GM19035 (cell line): Measurements from ENCODE around the gene TBATA.

ENCODE experiments used
- ATAC-seq: cut with Tn5 transposase; IDR thresholded peaks from one replicate; pipeline ENCODE4 v1.9.1; 2021; ENCODE audit not compliant: unreplicated experiment

TBATA gene, protein sequence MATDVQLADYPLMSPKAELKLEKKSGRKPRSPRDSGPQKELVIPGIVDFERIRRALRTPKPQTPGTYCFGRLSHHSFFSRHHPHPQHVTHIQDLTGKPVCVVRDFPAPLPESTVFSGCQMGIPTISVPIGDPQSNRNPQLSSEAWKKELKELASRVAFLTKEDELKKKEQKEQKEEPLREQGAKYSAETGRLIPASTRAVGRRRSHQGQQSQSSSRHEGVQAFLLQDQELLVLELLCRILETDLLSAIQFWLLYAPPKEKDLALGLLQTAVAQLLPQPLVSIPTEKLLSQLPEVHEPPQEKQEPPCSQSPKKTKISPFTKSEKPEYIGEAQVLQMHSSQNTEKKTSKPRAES

DNA sequence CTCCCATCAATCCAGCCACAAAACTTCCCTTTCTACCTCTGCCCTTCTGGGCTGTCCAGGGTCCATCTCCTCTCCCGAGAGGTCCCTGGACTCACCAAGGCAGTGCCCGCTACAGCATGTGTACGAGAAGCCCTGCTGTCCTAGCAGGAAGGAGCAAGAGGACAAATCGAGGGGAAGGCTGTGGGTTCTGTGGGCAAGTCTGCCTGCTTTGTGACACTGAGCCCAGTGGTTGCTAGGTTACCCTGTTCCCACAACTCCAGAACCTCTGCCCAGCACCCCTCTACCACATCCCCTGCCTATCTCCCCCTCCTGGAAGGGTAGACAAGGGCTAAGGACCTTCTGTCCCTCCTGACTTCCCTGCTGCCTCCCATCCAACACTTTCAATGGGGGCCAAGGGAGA lies at the start of gene TBATA:
Gene TBATA (minus strand): TSS at position 188 of the 400 bp plus-strand sequence. CDS start 1,998 bp downstream, outside the sequence.
- ATAC-seq = no peak

DNA sequence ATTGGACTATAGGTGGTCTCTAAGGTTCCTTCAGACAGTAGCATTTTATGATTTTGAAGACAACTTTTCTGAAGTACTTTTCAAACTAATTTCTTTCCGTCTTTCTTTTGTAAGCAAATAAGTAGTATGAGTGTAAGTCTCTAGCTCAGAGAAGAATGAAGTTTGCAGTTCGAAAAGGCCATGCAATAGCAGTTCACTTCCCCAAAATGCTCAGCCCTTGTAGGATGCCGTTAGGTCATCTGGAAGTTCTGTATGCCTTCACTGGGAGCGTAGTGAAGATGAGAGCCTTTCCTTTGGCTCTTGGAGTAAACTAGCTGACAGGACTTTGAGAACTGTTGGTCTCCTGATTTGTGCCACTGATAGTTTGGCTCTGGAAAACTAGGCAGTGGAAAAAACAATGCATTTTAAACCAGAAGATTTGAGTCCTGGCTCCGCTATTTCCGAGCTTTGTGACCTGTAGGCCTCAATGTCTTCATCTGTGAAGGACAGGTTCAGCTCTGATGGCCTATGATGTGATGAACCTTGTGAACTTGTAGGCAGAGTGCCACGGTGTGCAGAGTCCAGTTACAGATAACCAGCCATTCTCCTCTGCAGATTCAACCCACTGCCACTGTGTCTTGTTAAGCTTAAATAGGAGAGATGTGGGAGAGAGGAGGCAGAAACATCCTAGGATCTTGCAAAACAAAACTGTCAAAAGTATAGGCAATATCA lies 49.4 kb upstream of the TBATA start:
- ATAC-seq = no peak

DNA sequence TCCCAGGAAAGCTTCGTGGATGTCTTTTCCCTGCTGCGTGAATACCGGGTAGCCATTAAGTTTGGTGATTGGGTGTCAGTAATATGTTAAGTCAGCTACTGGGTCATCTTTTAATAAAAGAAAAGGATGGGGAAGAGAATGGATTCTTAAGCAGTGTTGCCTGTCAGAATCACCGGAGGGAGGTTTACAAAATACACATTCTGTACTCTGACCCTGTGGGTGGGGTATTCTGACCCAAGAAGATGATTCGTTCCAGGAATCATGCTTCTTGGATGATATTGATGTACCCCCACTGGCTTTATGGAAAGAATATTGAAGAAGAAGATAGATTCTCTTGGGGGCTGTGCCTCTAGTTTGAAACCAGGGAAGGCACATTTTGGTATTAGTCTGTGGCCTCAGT lies 48.8 kb upstream of the TBATA start:
- ATAC-seq = no peak

DNA sequence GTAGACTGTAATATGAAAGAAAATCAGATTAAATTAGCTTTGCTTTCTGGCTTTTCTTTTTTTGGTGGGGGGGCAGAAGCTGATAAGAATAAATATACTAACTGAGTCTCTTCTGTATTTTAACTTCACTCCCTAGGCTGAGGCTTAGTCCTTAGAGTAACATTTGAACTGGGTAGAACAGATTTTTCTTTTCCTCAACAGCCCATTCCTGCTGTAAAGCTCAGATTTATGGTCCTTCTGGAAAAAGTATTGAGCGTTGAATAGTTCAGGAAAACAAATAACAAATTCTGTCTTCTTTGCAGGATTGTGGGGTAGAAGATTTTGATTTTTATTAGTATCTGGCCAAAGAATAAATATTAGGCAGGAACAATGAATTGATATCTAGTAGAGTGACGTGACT lies 48.4 kb upstream of the TBATA start:
- no peak for ATAC-seq

DNA sequence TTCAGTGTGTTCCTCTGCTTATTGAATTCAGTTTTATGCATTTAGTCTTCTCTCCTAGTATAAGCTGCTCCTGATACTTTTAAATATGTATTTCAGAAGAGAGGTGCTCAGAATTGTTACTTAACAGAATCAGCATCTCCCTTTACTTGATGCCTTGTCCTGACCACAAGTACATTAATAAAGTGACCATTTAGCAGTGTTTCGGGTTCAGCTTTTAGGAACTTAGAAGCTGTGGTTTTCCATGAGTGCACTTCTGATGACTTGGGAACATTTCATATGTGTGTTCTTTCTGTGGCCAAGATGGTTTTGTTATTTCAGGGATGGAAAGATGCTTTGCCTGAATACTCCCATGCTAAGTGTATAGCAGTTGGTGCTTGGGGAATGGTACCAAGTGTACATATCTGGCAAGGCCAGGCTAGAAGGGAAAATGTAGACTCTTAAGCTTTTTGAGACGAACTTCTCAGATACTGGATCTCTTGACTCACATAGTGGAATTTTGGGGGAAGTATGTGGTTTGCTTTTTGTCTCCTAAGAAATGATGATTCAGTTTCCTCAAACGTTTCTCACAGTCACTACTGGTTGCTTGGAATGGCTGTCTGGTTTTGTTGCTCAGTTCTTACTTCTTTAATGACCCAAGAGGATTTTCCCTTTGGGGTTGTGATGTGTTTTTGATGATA lies 47.8 kb upstream of the TBATA start:
- ATAC-seq = no peak

DNA sequence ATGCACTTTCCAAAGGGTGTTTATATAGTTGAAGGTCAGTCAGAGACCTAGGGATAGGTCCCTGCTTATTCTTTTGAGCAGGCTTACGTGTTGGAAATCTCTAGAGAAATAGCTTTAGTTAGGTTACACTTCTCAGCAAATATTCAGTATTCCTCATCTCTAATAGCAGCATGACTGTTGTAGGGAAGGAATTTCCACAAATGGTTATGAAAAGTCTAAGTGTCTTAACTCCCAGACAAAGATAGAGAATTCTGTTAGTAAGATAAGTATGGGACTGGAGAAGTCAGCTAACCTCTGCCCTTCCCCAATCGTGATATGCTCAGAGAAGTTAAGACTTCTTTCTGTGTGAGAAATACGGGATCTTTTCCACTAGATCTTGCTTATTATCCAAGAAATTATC lies 47.0 kb upstream of the TBATA start:
- no peak for ATAC-seq

DNA sequence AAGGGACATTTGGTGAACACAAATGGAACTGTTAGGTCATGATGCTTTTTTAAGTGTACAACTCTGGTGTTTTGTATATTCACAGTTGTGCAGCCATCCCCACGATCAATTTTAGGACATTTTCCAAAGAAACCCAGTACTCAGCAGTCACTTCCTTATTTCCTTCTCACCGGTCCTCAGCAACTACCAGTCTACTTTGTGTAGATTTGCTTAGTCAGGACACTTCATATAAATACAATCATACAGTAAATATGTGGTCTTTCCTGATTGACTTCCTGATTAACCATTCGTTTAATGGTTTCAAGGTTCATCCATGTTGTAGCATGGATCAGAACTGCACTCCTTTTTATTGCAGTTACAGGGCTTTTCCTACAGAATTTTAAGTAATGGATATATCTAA lies 45.0 kb upstream of the TBATA start:
- ATAC-seq = no peak

DNA sequence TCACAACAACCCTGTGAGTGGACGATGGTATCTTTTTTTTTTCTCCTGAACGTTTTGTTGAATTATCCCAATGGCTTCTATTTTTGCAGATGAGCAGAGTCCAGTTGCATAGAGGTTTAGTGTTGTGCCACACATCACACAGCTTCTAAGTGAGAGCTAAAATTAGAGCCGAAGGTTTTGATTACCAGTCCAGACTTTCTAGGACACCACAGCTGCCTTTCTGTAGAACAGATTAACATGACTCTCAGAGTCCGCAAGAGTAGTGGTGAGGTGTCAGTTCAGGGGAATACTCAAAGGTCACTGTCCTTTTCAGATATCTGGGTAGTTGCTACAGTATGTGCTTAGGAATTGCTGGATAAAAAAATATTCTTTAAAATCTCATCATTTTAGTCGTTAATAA lies 44.4 kb upstream of the TBATA start:
- no peak for ATAC-seq

DNA sequence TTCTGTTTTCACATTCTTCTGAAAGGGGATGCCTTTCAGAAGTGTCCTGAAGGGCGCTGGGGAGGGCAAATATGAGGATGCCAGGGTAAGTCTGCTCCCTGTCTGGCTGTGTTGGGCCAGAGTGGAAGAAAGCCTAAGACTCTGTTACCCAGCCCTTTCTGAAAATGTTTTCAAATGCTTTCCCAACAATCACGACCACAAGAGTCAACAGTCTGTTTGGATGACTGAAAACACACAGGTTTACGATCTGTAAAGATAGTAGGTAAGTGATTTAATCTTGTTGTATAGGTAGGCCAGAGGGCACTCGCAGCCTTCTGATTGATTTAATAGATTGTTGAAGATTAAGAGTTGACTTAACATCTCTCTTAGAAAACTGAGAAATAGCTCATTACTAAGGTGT lies 43.7 kb upstream of the TBATA start:
- no peak for ATAC-seq

DNA sequence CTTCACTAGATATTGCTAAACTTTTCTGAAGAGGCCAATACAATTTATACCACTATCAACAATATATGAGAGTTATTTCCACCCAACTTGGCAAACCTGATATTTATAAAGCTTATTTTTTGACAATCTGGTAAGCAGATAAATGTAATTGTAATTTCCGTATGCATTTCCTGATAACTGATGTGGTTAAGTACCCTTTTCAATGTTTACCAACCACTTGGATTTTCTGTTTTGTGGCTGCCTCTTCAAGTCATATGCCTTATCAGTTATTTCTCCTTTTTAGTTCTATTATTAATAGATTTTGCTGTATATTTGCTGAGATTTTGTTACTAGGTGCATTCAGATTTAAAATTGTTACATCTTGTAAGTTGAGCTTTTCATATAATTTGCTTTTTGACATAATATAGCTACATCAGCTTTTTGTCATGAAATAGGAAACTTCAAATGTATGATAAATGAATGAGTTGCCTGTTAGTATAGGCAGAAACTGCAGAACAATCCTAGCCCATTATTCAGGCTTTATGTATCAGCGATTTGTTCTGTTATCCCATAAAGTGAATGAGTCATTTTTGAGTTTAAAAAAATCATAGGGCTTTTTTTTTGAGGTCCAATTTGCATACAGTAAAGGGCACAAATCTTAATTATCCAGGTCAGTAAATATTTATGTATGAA lies 42.0 kb upstream of the TBATA start:
- no peak for ATAC-seq

DNA sequence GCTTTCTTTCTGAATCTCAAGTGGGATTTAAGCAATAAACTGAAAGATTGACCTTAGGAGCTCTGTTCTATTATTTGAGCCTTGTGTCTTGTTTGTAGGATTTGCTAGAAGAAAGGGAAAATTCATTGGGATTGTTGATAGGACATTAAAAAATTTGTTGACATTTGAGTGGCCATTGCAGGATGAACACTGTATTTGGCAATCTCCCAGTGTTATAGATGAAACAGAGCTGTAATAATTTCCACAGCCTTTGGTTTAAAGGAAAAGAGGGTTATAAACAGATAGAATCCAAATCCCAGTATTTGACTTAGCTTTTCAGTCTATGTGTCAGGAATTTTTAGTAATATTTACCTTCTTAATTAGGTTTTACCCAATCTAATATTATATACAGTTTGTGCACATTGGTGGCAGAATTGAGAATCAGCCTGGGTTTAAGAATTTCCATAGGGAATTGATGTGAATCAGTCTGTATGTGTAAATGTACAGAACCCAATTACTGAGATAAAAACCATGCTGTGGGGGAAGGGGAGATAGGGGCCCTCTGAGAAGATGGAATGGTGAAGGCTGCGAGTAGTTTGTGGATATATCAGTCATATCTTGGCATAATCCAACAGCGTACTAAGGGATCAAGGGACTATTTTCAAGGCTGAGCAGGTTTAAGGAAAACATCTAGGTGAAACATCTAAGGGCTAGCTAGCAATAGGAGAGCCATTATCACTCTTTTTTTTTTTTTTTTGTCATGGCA lies 37.1 kb upstream of the TBATA start:
- no peak for ATAC-seq

DNA sequence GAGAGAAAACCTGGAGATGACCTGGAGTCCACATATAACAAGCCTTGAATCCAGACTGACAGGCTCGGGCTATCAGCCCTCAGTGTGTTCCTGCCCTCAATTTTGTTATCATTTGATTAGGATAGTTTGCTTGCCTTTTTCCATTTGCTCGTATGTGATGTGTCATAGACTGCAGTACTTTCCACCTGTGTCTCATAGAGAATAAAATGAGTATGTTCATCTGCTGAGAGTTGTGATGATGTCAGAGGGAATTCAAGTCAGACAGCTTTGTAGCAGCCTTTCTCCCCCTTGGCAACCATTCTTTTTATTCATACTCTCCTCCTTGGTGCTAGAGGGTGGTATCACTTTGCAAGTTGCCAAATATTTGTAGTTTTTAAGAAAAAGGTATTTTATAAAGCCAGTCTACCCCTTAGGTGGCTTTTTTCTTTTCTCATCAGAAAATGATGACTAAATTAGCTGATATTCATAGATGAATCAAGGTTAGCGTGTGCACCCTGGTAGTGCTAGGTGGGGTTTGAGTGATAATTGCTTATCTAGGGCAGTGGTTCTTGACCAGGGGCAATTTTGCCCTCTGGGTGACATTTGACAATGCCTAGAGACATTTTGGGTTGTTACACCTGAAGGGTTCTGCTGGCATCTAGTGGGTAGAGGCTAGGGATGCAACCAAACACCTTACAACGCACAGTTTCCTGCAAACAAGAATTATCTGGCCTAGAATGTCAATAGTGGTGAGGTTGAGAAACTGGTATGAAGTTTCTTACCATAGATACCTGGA lies 36.0 kb upstream of the TBATA start:
- ATAC-seq = no peak

DNA sequence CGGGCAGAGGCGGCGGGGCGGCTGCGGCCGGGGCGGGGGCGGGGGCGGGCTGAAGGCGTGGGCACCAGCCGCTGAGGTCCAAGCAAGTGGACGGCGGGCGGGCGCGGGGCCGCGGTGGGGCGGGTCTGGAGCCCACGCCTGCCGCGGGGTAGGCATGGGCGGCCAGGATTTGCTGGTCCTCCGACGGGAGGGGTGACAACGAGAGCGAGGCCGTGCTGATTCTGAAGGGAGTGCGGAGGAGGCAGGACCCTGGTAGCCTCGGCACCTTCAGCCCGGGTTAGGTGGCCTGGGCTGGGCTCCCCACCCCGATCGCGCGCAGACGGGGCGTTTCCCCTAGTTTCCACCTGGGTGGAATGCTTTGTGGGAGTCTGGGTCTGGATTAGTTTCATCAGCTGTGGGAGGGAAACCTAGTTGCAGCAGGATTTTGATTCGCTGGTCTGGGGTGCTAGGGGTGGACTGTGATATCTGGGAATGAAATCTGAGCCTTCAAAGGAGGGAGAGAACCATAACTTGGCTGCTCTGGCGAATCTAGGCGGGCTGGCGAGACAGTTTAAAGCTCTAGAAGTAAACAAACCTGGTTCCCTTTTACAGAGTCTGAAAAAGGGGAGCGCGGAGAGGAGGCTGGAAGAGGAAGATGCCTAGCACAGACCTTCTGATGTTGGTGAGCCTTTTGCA lies 31.2 kb upstream of the TBATA start:
- peak; percentile 37 for ATAC-seq

DNA sequence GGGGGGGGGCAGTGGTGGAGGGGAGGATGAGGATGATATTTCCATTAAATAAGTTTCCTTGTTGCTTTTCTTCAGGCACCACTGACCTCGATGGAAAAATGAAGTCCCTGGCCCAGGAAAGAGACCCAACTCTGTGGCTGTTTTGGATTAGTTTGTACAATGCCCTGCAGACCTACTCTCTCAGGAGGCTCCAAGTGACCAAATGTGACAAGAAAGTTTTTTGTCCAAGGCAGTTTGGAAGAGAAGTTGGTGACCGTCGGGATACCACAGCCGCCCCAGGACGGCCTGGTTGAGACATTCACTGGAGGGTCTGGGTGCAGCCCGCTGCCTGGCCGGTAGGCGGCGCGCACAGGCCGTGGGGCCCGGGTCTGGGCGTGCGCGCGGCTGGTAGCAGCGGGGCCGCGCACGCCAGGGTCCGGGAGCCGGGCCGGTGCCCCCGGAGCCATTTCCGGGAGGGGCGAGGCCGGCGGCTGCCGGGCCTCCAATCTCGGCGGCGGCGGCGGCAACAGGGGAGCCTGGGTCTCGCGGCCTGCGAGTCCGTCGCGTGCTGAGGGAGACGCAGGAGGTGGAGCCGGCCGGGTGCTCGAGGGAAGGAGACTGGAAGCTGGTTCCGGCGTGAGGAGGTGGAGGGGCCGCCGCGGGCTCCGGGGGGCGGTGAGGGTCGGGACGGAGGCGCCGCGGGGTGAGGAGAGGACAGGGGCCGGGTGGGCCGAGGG lies 30.5 kb upstream of the TBATA start, which contains the start of gene SGPL1:
Gene SGPL1 (plus strand): TSS at position 445 of the 716 bp plus-strand sequence. CDS start 906 bp downstream, outside the sequence.
- peak; percentile 94 for ATAC-seq

DNA sequence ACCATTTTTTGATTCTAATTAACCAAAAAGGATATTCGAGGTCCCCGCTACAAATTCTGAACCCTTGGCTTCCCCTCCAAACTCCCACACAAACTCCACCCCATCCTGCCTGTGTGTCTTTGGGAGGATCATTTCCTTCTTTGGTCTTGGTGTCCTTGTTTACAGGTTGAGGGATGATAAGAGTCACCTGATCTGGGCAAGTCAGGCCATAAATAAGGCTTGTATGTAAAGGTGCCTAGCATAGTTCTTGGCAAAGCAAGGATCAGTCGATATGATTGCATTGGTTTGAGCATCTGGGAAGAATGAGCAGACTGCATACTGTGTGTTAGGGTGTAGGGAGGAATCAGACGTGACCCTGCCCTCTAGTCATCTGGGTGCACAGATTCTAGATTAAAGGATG lies 28.9 kb upstream of the TBATA start:
- ATAC-seq = no peak

DNA sequence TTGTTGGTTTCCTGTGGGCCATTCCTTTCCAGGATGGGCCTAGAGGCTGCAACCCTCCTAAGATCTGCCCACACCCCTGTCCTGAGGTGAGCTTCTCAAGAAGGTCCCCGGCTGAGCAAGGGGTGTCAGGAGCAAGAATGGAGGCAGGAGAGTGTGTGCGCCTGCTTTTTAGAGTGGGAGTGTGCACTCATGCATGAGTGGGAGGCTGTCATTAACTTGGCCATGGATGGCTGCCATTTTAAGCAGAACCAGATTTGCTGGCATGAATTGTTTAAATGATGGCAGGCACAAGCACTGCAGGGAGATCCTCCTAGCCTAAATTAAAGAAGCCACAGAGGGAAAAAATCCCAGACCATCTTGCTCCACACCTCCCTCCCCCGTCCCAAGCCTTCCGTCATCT lies 27.6 kb upstream of the TBATA start:
- ATAC-seq = no peak

DNA sequence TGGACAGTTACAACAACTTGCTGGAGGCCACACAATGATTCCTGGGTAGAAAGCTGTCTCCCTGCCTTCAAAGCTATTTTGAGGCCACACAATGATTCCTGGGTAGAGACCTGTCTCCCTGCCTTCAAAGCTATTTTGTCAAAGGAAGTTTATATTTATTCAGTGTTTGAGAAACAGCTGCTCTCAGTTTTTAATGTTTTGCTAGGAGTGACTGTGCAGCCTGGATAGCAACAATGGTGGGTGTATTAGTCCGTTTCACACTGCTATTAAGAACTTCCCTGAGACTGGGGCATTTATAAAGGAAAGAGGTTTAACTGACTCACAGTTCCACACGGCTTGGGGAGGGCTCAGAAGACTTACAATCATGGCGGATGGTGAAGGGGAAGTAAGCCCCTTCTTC lies 26.7 kb upstream of the TBATA start:
- no peak for ATAC-seq

DNA sequence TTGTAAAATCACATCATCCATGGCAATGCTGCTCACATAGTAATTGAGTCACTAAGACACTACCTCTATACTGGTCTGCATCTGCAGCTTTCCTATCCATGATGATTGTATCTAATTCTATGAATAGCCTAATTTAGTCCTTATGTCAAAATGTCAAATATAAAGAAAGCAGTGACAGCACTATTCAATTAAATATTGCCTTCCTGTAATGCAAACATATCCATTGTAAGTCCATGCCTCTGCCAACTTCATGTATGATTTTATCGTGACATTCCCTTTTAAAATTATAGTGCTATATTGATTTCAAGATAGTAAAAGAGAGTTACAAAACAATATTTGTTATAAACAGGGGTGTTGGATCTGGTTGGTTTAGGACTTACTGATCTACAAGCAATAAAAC lies 25.8 kb upstream of the TBATA start:
- no peak for ATAC-seq

DNA sequence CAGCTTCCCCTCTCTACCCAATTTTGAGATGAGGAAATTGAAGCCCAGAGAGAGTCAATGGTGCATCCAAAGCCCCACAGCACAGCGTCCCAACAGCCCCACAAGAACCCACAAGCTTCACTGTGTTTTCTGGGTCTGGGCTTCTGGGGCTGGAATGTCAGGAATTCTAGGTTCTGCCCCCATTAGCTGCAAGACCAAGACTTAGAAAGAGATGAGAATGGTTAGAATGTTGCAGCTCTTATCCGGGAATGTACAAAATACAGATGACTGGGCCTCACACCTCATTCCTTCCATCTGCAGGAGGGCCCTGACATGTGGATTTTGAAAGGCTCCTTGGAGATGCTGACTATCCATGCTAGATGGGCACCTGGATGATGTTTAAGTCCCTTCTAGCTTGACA lies 24.5 kb upstream of the TBATA start:
- ATAC-seq = no peak
